H1 (cell line): Measurements from ENCODE around the gene NPM1. TPM values are rescaled to one million over a fixed set of nuclear protein-coding genes. Genes with fewer than 3 reads are reported as not detected.
A peak's percentile ranks its signal among the peaks of the same experiment; 100 is the strongest.
"Not testable (repeated sequence)": the region's sequence is repeated elsewhere in the genome, so short reads cannot be mapped to it uniquely, and the experiment has no call there.

Experiments
- CTCF ChIA-PET: fragments of 300-600 bp; sonication (Branson Sonifier 250); formaldehyde crosslinking; loops from one replicate; lab custom pipeline; 2021; ENCODE audit not compliant: partially characterized antibody; lab: Charles Lee
- POLR2A ChIA-PET: fragments of 300-600 bp; sonication (Branson Sonifier 250); formaldehyde crosslinking; loops from one replicate; lab custom pipeline; 2021; ENCODE audit warnings: inconsistent platforms; ENCODE audit not compliant: partially characterized antibody; lab: Charles Lee
- DNase-seq, 2 experiments: peaks; one replicate each; pipeline versions ENCODE4 v3.0.0 to v3.0.0-alpha.2; 2010 to 2022; ENCODE audit warnings: low spot score in 2 of 2, low read depth in 1 of 2, mixed read lengths in 1 of 2
- FAIRE-seq: peaks from 2 replicates; lab custom pipeline; 2011; peaks lifted over from hg19 to GRCh38; lab: Jason Lieb, UNC
- H2AFZ ChIP-seq: 2 replicates; pipeline ENCODE4 v1.8.1; 2012; ENCODE audit warnings: low read length, inconsistent platforms
- H2AK5ac ChIP-seq: 2 replicates; pipeline ENCODE4 v1.6.1; 2013; ENCODE audit warnings: low read depth, low read length
- H2BK120ac ChIP-seq: replicated peaks from 2 replicates; pipeline ENCODE3; 2013; ENCODE audit warnings: low read depth, low read length, inconsistent platforms
- H2BK12ac ChIP-seq: 2 replicates; pipeline ENCODE4 v1.6.1; 2013; ENCODE audit warnings: low read depth, low read length
- H2BK15ac ChIP-seq: 2 replicates; pipeline ENCODE4 v1.6.1; 2013; ENCODE audit warnings: low read length
- H2BK20ac ChIP-seq: 2 replicates; pipeline ENCODE4 v1.6.1; 2013; ENCODE audit warnings: low read length
- H2BK5ac ChIP-seq: 2 replicates; pipeline ENCODE4 v1.6.1; 2013; ENCODE audit warnings: low read depth, low read length
- H3K14ac ChIP-seq: 2 replicates; pipeline ENCODE4 v1.6.1; 2013; ENCODE audit warnings: inconsistent platforms; ENCODE audit not compliant: insufficient read length
- H3K18ac ChIP-seq: 2 replicates; pipeline ENCODE4 v1.6.1; 2013; ENCODE audit warnings: low read length; ENCODE audit errors: extremely low read depth
- H3K23ac ChIP-seq: 2 replicates; pipeline ENCODE4 v1.6.1; 2013; ENCODE audit warnings: inconsistent platforms; ENCODE audit not compliant: insufficient read length
- H3K23me2 ChIP-seq: 2 replicates; pipeline ENCODE4 v1.6.1; 2013; ENCODE audit warnings: low read depth, low read length
- H3K27ac ChIP-seq: 2 replicates; pipeline ENCODE4 v1.6.1; 2011; ENCODE audit warnings: low read depth, low read length, inconsistent platforms
- H3K27me3 ChIP-seq, 4 experiments: replicated peaks in 1 of 4; 1 replicate in 1 of 4; 2 replicates in 3 of 4; pipeline versions ENCODE4 v1.6.1 to v1.8.1; 2011 to 2013; ENCODE audit warnings: low read length in 3 of 4, mild to moderate bottlenecking in 3 of 4, inconsistent platforms in 2 of 4, mixed read lengths in 2 of 4, moderate library complexity in 1 of 4; ENCODE audit not compliant: control insufficient read depth in 3 of 4, insufficient read depth in 3 of 4; ENCODE audit errors: extremely low read depth in 1 of 4
- H3K36me3 ChIP-seq, 4 experiments: 2 replicates each; pipeline versions ENCODE4 v1.6.1 to v1.8.1; 2011 to 2013; ENCODE audit warnings: mild to moderate bottlenecking in 4 of 4, low read length in 3 of 4, moderate library complexity in 2 of 4, control low read depth in 1 of 4, inconsistent platforms in 1 of 4; ENCODE audit not compliant: insufficient read depth in 4 of 4, control insufficient read depth in 2 of 4
- H3K4ac ChIP-seq: replicated peaks from 2 replicates; pipeline ENCODE3; 2013; ENCODE audit warnings: low read length, low read depth, mixed read lengths, inconsistent platforms; ENCODE audit not compliant: insufficient read length
- H3K4me1 ChIP-seq, 4 experiments: replicated peaks in 1 of 4; 1 replicate in 1 of 4; 2 replicates in 3 of 4; pipeline versions ENCODE4 v1.6.1 to v1.8.1; 2011 to 2013; ENCODE audit warnings: low read length in 3 of 4, inconsistent platforms in 2 of 4, mixed read lengths in 1 of 4; ENCODE audit not compliant: insufficient read depth in 4 of 4, control insufficient read depth in 3 of 4
- H3K4me2 ChIP-seq, 2 experiments: 2 replicates each; pipeline versions ENCODE4 v1.6.1 to v1.8.1; 2011 to 2013; ENCODE audit warnings: low read depth in 2 of 2, low read length in 2 of 2, control low read depth in 1 of 2, inconsistent platforms in 1 of 2, mild to moderate bottlenecking in 1 of 2; ENCODE audit not compliant: insufficient read depth in 1 of 2
- H3K4me3 ChIP-seq, 4 experiments: fragments of 200-600, 300-600 bp in 1 of 4; sonication (generic), shearing (Covaris generic), sonication (Bioruptor Twin) in 1 of 4; 2 replicates each; pipeline versions ENCODE4 v1.5.1 to v1.8.1; 2011 to 2016; ENCODE audit warnings: low read length in 4 of 4, low read depth in 3 of 4, control low read depth in 2 of 4, inconsistent platforms in 2 of 4, mild to moderate bottlenecking in 2 of 4, mixed read lengths in 1 of 4, moderate library complexity in 1 of 4; ENCODE audit not compliant: insufficient read depth in 2 of 4; ENCODE audit errors: extremely low read depth in 1 of 4
- H3K56ac ChIP-seq: replicated peaks from 2 replicates; pipeline ENCODE3; 2013; ENCODE audit warnings: low read depth, mild to moderate bottlenecking, mixed read lengths, low read length, inconsistent platforms; ENCODE audit not compliant: insufficient read length
- H3K79me1 ChIP-seq: 2 replicates; pipeline ENCODE4 v1.6.1; 2013; ENCODE audit warnings: low read depth, low read length, control low read depth
- H3K79me2 ChIP-seq, 2 experiments: 2 replicates each; pipeline versions ENCODE4 v1.6.1 to v1.8.1; 2012 to 2013; ENCODE audit warnings: low read length in 2 of 2, mild to moderate bottlenecking in 2 of 2, inconsistent platforms in 1 of 2; ENCODE audit not compliant: insufficient read depth in 2 of 2, control insufficient read depth in 1 of 2
- H3K9ac ChIP-seq, 4 experiments: replicated peaks in 1 of 4; 1 replicate in 1 of 4; 2 replicates in 3 of 4; pipeline versions ENCODE4 v1.6.1 to v1.8.1; 2011 to 2013; ENCODE audit warnings: low read depth in 3 of 4, low read length in 3 of 4, control low read depth in 2 of 4, mild to moderate bottlenecking in 2 of 4, moderate library complexity in 2 of 4, inconsistent platforms in 1 of 4; ENCODE audit errors: extremely low read depth in 1 of 4
- H3K9me3 ChIP-seq, 2 experiments: 2 replicates each; pipeline versions ENCODE4 v1.6.1 to v1.8.1; 2012 to 2013; ENCODE audit warnings: mild to moderate bottlenecking in 2 of 2, moderate library complexity in 2 of 2, control low read depth in 1 of 2, inconsistent platforms in 1 of 2, low read depth in 1 of 2, low read length in 1 of 2, mixed read lengths in 1 of 2; ENCODE audit not compliant: insufficient read depth in 2 of 2
- H4K20me1 ChIP-seq, 2 experiments: replicated peaks in 1 of 2; 2 replicates each; pipeline versions ENCODE3 to v1.8.1; 2011 to 2013; ENCODE audit warnings: inconsistent platforms in 2 of 2, low read length in 2 of 2, mild to moderate bottlenecking in 1 of 2; ENCODE audit not compliant: insufficient read depth in 2 of 2, control insufficient read depth in 1 of 2
- H4K5ac ChIP-seq: 2 replicates; pipeline ENCODE4 v1.6.1; 2013; ENCODE audit warnings: low read length, low read depth, mixed read lengths, inconsistent platforms; ENCODE audit not compliant: insufficient read length
- H4K8ac ChIP-seq: 2 replicates; pipeline ENCODE4 v1.8.0; 2013; ENCODE audit warnings: mild to moderate bottlenecking, moderate library complexity, low read length, inconsistent platforms; ENCODE audit not compliant: insufficient read depth; ENCODE audit errors: extremely low read depth
- H4K91ac ChIP-seq: replicated peaks from 2 replicates; pipeline ENCODE3; 2013; ENCODE audit warnings: low read length, mixed read lengths, inconsistent platforms; ENCODE audit not compliant: insufficient read length
- RAD21 ChIP-seq, 2 experiments: IDR thresholded peaks in 1 of 2; conservative IDR thresholded peaks in 1 of 2; 2 replicates each; pipeline ENCODE4 v1.6.1; 2011; ENCODE audit warnings: low read depth in 2 of 2, low read length in 2 of 2, improper control_type of control experiment in 1 of 2, inconsistent platforms in 1 of 2, mild to moderate bottlenecking in 1 of 2, moderate library complexity in 1 of 2
- WGBS, 2 experiments: shearing (Covaris generic) in 1 of 2; methylation state at CpG; one replicate each; pipeline versions ENCODE4 v1.1.6 to v1.1.7; 2013 to 2015; ENCODE audit warnings: low lambda C conversion rate in 2 of 2, mixed read lengths in 2 of 2, inconsistent platforms in 1 of 2, low coverage in 1 of 2, missing lambda C conversion rate in 1 of 2; ENCODE audit not compliant: insufficient replicate concordance in 2 of 2, insufficient coverage in 1 of 2, insufficient read length in 1 of 2; ENCODE audit errors: extremely low coverage in 1 of 2, missing lambda C conversion rate in 1 of 2; 5-methylcytosine and 5-hydroxymethylcytosine counted together
- polyA plus RNA-seq, 7 experiments: library from polyadenylated mRNA; depleted of rRNA in 3 of 7; stranded (reverse) in 5 of 7; unstranded in 2 of 7; fragments of >200 nt in 5 of 7; fragments of 200-250 nt in 2 of 7; gene quantifications; 1 replicate in 5 of 7; 2 replicates in 1 of 7; 4 replicates in 1 of 7; pipeline versions ENCODE4 v1.2.1 to v1.2.3, GENCODE V29; 2011 to 2013; ENCODE audit warnings: missing spikeins in 2 of 7, mixed read lengths in 2 of 7
- total RNA-seq: library from RNA; stranded (reverse); fragmentation: NEBNext Ultra II Directional; extraction: Animal tissue kit (Norgen Biotek cat#: 25700); gene quantifications from 2 replicates; pipeline ENCODE4 v1.2.1, GENCODE V29; 2021
- TF ChIP-seq, protein P1 (sequence below), 3 experiments: IDR thresholded peaks; 1 replicate in 2 of 3; 2 replicates in 1 of 3; pipeline versions ENCODE4 v1.5.1 to v1.6.1; 2011; ENCODE audit warnings: low read length in 3 of 3, mild to moderate bottlenecking in 3 of 3, inconsistent platforms in 2 of 3, low read depth in 1 of 3, moderate library complexity in 1 of 3; ENCODE audit not compliant: insufficient read depth in 1 of 3; ENCODE audit errors: control extremely low read depth in 1 of 3

Gene NPM1
- total and polyA plus RNA-seq, 2 of the 8 experiments (the other 6 are each of a cell fraction or from before 2014, with no cell fraction given) = 2,182 to 4,042 TPM

DNA sequence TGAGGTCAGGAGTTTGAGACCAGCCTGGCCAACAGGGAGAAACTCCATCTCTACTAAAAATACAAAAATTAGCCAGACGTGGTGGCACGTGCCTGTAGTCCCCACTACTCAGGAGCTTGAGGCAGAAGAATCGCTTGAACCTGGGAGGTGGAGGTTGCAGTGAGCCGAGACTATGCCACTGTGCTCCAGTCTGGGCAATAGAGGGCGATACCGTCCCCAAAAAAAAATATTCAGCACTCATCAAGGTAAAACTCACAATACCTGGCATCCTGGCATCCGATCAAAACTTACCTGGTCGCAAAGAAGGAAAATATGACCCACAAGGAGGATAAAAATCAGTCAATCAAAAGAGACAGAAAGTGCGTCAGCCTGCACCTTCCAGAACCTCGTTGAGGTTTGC is 16.8 kb upstream of the NPM1 start:
- CTCF ChIA-PET = interaction anchor here (0.7 to 2.7 kb wide), 8 partner anchors 8 to 55 kb away, joined by 3 to 10 read pairs (median 3); no protein-coding TSS in a partner anchor
- H3K23me2 ChIP-seq, H3K18ac ChIP-seq, H2BK120ac ChIP-seq, H4K91ac ChIP-seq, H3K4ac ChIP-seq, H3K36me3 ChIP-seq, H3K9me3 ChIP-seq, H3K27ac ChIP-seq, H2BK15ac ChIP-seq, H2BK12ac ChIP-seq, H3K9ac ChIP-seq, H2AK5ac ChIP-seq, H4K20me1 ChIP-seq, H3K4me3 ChIP-seq, H4K5ac ChIP-seq, H4K8ac ChIP-seq, H3K4me1 ChIP-seq, H3K79me1 ChIP-seq, H3K79me2 ChIP-seq, H3K14ac ChIP-seq, H2BK20ac ChIP-seq, H3K23ac ChIP-seq, H3K4me2 ChIP-seq, H2BK5ac ChIP-seq, H3K27me3 ChIP-seq, H3K56ac ChIP-seq: not testable (repeated sequence)
- whole genome bisulfite sequencing, 2 experiments = 59% methylated on average over 10 of the region's 10 CpGs; no CpG with 5 or more reads in 1 of the 2 experiments
- DNase-seq (peak in 1 of 2 experiments; percentile 50), FAIRE-seq (peak; percentile 32)
- TF ChIP-seq, protein P1, sequence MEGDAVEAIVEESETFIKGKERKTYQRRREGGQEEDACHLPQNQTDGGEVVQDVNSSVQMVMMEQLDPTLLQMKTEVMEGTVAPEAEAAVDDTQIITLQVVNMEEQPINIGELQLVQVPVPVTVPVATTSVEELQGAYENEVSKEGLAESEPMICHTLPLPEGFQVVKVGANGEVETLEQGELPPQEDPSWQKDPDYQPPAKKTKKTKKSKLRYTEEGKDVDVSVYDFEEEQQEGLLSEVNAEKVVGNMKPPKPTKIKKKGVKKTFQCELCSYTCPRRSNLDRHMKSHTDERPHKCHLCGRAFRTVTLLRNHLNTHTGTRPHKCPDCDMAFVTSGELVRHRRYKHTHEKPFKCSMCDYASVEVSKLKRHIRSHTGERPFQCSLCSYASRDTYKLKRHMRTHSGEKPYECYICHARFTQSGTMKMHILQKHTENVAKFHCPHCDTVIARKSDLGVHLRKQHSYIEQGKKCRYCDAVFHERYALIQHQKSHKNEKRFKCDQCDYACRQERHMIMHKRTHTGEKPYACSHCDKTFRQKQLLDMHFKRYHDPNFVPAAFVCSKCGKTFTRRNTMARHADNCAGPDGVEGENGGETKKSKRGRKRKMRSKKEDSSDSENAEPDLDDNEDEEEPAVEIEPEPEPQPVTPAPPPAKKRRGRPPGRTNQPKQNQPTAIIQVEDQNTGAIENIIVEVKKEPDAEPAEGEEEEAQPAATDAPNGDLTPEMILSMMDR (IDR thresholded peaks at IDR 0.05; ENCODE audit: control extremely low read depth in 1 of 3, insufficient read depth in 1 of 3, low read depth in 1 of 3, low read length in 3 of 3) = peak; percentile 43 to 52 (median 52)
- peak; percentile 26 to 39; a peak in 3 of 4 replicates for TF ChIP-seq RAD21 (IDR thresholded peaks at IDR 0.05 in 1 of 2, conservative IDR thresholded peaks at IDR 0.05 in 1 of 2; ENCODE audit: low read depth in 2 of 2, low read length in 2 of 2)
- POLR2A ChIA-PET = interaction anchor here (1.2 to 10.9 kb wide), 3 partner anchors 17 to 24 kb away, joined by 4 to 105 read pairs (median 5); partner anchors contain the start of gene NPM1
- peak overlapping the region; percentile 67 for H2AFZ ChIP-seq
